ENCODE data around the gene UBL3. TPM values are rescaled to one million over a fixed set of nuclear protein-coding genes. Genes with fewer than 3 reads are reported as not detected.

UBL3 gene
- total RNA-seq, 1 experiment from 2014 or later = 11.1 TPM

DNA sequence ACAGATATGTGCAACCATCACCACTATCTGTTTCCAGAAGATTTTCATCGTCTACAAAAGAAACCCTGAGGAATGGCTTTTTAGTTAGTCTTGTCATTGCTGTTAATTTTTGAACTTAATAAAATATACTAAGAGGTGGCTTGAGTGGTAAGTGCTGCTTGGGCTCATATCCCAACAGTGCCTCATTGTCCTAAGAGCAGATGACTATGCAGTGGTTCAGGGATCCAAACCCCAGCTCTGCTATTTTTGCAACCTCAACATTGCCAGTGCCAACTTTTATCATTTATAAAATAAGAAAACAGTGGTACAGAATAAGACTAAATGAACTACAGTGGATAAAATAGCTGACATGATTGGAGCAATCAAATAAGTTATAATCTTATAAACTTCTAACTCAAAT lies 131.7 kb downstream of the UBL3 start:
- in situ Hi-C loops (cut with HindIII; ENCODE audit: low pct_unique_long_range_greater_than_20kb, low sequenced_read_pairs) = no loop called here
- Histone ChIP-seq H3K36me3 (ENCODE audit: control insufficient read depth, insufficient read depth, low read length) (no peaks in the 10 kb centered on the region), H3K4me3 (ENCODE audit: low read depth in 2 of 2, low read length in 2 of 2) (no peak overlapping the region), H3K9me3 (ENCODE audit: control insufficient read depth, insufficient read depth, low read depth, low read length) (no peaks in the 10 kb centered on the region), H3K27ac (ENCODE audit: low read length) (no peak overlapping the region), H3K4me1 (ENCODE audit: control insufficient read depth, insufficient read depth, low read length) (no peaks in the 10 kb centered on the region), H3K27me3 (ENCODE audit: control insufficient read depth, insufficient read depth, low read length) (no peaks in the 10 kb centered on the region; the same call in 1 of the 2 replicates)
- ChIA-PET CTCF (no interaction called here), POLR2A (no interaction called here)
- intact Hi-C loops (cut with micrococcal nuclease; ENCODE audit: unreplicated experiment) = no loop called here
- BruUV-seq (replicated peaks) = no TSS peak
- no peak for ATAC-seq
- TF ChIP-seq TCF7L2 (IDR thresholded peaks at IDR 0.05; ENCODE audit: low read depth, low read length) (no peak), SIN3A (IDR thresholded peaks at IDR 0.05; ENCODE audit: borderline replicate concordance, insufficient read depth, low read depth, low read length) (no peak), POLR2AphosphoS5 (IDR thresholded peaks at IDR 0.05; ENCODE audit: low read depth, low read length) (no peak)
- TF ChIP-seq, protein P1, sequence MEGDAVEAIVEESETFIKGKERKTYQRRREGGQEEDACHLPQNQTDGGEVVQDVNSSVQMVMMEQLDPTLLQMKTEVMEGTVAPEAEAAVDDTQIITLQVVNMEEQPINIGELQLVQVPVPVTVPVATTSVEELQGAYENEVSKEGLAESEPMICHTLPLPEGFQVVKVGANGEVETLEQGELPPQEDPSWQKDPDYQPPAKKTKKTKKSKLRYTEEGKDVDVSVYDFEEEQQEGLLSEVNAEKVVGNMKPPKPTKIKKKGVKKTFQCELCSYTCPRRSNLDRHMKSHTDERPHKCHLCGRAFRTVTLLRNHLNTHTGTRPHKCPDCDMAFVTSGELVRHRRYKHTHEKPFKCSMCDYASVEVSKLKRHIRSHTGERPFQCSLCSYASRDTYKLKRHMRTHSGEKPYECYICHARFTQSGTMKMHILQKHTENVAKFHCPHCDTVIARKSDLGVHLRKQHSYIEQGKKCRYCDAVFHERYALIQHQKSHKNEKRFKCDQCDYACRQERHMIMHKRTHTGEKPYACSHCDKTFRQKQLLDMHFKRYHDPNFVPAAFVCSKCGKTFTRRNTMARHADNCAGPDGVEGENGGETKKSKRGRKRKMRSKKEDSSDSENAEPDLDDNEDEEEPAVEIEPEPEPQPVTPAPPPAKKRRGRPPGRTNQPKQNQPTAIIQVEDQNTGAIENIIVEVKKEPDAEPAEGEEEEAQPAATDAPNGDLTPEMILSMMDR (IDR thresholded peaks at IDR 0.05) = no peak
- TF ChIP-seq, protein P2, sequence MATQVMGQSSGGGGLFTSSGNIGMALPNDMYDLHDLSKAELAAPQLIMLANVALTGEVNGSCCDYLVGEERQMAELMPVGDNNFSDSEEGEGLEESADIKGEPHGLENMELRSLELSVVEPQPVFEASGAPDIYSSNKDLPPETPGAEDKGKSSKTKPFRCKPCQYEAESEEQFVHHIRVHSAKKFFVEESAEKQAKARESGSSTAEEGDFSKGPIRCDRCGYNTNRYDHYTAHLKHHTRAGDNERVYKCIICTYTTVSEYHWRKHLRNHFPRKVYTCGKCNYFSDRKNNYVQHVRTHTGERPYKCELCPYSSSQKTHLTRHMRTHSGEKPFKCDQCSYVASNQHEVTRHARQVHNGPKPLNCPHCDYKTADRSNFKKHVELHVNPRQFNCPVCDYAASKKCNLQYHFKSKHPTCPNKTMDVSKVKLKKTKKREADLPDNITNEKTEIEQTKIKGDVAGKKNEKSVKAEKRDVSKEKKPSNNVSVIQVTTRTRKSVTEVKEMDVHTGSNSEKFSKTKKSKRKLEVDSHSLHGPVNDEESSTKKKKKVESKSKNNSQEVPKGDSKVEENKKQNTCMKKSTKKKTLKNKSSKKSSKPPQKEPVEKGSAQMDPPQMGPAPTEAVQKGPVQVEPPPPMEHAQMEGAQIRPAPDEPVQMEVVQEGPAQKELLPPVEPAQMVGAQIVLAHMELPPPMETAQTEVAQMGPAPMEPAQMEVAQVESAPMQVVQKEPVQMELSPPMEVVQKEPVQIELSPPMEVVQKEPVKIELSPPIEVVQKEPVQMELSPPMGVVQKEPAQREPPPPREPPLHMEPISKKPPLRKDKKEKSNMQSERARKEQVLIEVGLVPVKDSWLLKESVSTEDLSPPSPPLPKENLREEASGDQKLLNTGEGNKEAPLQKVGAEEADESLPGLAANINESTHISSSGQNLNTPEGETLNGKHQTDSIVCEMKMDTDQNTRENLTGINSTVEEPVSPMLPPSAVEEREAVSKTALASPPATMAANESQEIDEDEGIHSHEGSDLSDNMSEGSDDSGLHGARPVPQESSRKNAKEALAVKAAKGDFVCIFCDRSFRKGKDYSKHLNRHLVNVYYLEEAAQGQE (IDR thresholded peaks at IDR 0.05; ENCODE audit: insufficient read depth in 1 of 2, low read depth in 2 of 2, low read length in 1 of 2) = no peak
- DNase-seq (ENCODE audit: low read depth, low spot score) = no peak

DNA sequence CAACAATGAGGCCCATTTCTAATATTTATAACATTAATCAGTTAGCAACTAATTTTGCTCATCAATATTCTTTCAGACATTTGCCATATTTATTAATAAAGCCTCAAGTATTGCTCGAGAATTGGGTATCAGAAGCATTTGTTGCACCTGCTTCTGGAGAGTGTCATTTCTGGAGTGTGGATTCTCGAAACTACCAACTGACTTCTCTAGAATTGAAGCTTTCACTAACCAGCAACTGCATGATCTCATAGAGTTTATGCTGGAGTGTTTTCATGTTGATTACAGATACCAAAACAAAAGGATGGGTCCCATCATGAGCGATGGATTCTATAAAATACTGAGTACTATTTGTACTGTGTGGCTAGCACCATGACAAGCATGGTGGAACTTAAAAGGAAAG lies 133.9 kb downstream of the UBL3 start:
- in situ Hi-C loops (cut with HindIII; ENCODE audit: low pct_unique_long_range_greater_than_20kb, low sequenced_read_pairs) = no loop called here

More for the DNA sequence above, 133.9 kb downstream of the UBL3 start:
- no peak overlapping the region for H3K4me3 ChIP-seq (ENCODE audit: low read depth in 2 of 2, low read length in 2 of 2)
- no peaks in the 10 kb centered on the region for H3K4me1 ChIP-seq (ENCODE audit: control insufficient read depth, insufficient read depth, low read length)
- POLR2A ChIA-PET = interaction anchor here (0.6 kb wide), 1 partner anchor 82 kb away, joined by 4 read pairs; no protein-coding TSS in a partner anchor
- intact Hi-C loops (cut with micrococcal nuclease; ENCODE audit: unreplicated experiment) = no loop called here
- H3K27me3 ChIP-seq (ENCODE audit: control insufficient read depth, insufficient read depth, low read length) = no peaks in the 10 kb centered on the region; the same call in none of the 2 replicates
- H3K36me3 ChIP-seq (ENCODE audit: control insufficient read depth, insufficient read depth, low read length) = no peaks in the 10 kb centered on the region
- DNase-seq (ENCODE audit: low read depth, low spot score) = no peak
- ATAC-seq = no peak
- TF ChIP-seq, protein P1 (IDR thresholded peaks at IDR 0.05) = no peak
- TF ChIP-seq, protein P2 (IDR thresholded peaks at IDR 0.05; ENCODE audit: insufficient read depth in 1 of 2, low read depth in 2 of 2, low read length in 1 of 2) = no peak
- TF ChIP-seq POLR2AphosphoS5 (IDR thresholded peaks at IDR 0.05; ENCODE audit: low read depth, low read length) = no peak
- no peak for TF ChIP-seq TCF7L2 (IDR thresholded peaks at IDR 0.05; ENCODE audit: low read depth, low read length)
- no peak for TF ChIP-seq SIN3A (IDR thresholded peaks at IDR 0.05; ENCODE audit: borderline replicate concordance, insufficient read depth, low read depth, low read length)
- BruUV-seq (replicated peaks) = no TSS peak
- no peaks in the 10 kb centered on the region for H3K9me3 ChIP-seq (ENCODE audit: control insufficient read depth, insufficient read depth, low read depth, low read length)
- H3K27ac ChIP-seq (ENCODE audit: low read length) = no peak overlapping the region
- CTCF ChIA-PET = no interaction called here
